Vagina (tissue), 2 donors: ENCODE data around the gene PHF21B. TPM values are rescaled to one million over a fixed set of nuclear protein-coding genes. Genes with fewer than 3 reads are reported as not detected.

Source experiments
- DNase-seq, 2 donors: peaks; one replicate each; pipeline ENCODE4 v3.0.0-alpha.2; 2017; ENCODE audit errors: extremely low spot score in 2 of 2
- H3K27ac ChIP-seq: fragments of 200-600 bp; sonication (generic); one replicate; pipeline ENCODE4 v1.5.1; 2019
- H3K27me3 ChIP-seq: fragments of 200-600 bp; sonication (generic); one replicate; pipeline ENCODE4 v1.5.1; 2019
- H3K36me3 ChIP-seq, 2 donors: fragments of 200-600 bp; sonication (generic); one replicate each; pipeline ENCODE4 v1.5.1; 2017 to 2019
- H3K4me1 ChIP-seq: fragments of 200-600 bp; sonication (generic); one replicate; pipeline ENCODE4 v1.5.1; 2019
- H3K4me3 ChIP-seq, 2 donors: fragments of 200-600 bp; sonication (generic); 1 replicate in 1 of 2; 2 replicates in 1 of 2; pipeline ENCODE4 v1.5.1; 2016 to 2019
- H3K9me3 ChIP-seq: fragments of 200-600 bp; sonication (generic); one replicate; pipeline ENCODE4 v1.5.1; 2019
- CTCF ChIP-seq, 3 experiments: fragments of 450-650 bp in 2 of 3; fragments of 200-600 bp in 1 of 3; sonication (generic) in 1 of 3; IDR thresholded peaks; one replicate each; pipeline ENCODE4 v1.5.1; 2017 to 2019; ENCODE audit warnings: antibody characterized with exemption in 3 of 3, mild to moderate bottlenecking in 2 of 3, moderate library complexity in 2 of 3
- POLR2A ChIP-seq, 2 donors: fragments of 450-650 bp; IDR thresholded peaks; one replicate each; pipeline ENCODE4 v1.6.1; 2017; ENCODE audit warnings: antibody characterized with exemption in 2 of 2, mild to moderate bottlenecking in 2 of 2, moderate library complexity in 2 of 2
- POLR2AphosphoS5 ChIP-seq, 2 donors: sonication (generic); formaldehyde crosslinking; IDR thresholded peaks; one replicate each; pipeline ENCODE4 v1.9.0; 2017; ENCODE audit warnings: antibody characterized with exemption in 2 of 2, mild to moderate bottlenecking in 2 of 2, low read depth in 1 of 2; ENCODE audit not compliant: insufficient read depth in 1 of 2
- intact Hi-C: fragments of 100-400 bp; cut with DNase I; formaldehyde crosslinking; loops from one replicate; pipeline ENCODE4 v1.15.1; 2023
- total RNA-seq: library from RNA; depleted of rRNA; stranded (reverse); fragments of >200 nt; gene quantifications from one replicate; pipeline ENCODE4 v1.2.3, GENCODE V29; 2016

The PHF21B gene
- total RNA-seq, 1 donor from 2014 or later: 2.2 TPM

GRCh38 chr22:44941207-44941606, 68.6 kb downstream of the PHF21B start:
- no peak for DNase-seq
- Histone ChIP-seq H3K9me3 (no peaks in the 10 kb centered on the region), H3K27me3 (no peaks in the 10 kb centered on the region), H3K4me1 (peaks cover 14% of the 10 kb centered on the region), H3K27ac (no peak overlapping the region), H3K4me3 (no peak overlapping the region), H3K36me3 (no peaks in the 10 kb centered on the region)
- TF ChIP-seq POLR2AphosphoS5 (IDR thresholded peaks at IDR 0.05; ENCODE audit: insufficient read depth in 1 of 2, low read depth in 1 of 2): no peak
- TF ChIP-seq POLR2A (IDR thresholded peaks at IDR 0.05): no peak
- no peak for TF ChIP-seq CTCF (IDR thresholded peaks at IDR 0.05)
- intact Hi-C loops: no loop called here

- Histone ChIP-seq H3K27me3 (no peaks in the 10 kb centered on the region), H3K4me1 (peaks cover 20% of the 10 kb centered on the region), H3K36me3 (no peaks in the 10 kb centered on the region), H3K4me3 (no peak overlapping the region), H3K9me3 (no peaks in the 10 kb centered on the region), H3K27ac (no peak overlapping the region)
- DNase-seq: no peak
- intact Hi-C loops: no loop called here
- no peak for TF ChIP-seq CTCF (IDR thresholded peaks at IDR 0.05)
- no peak for TF ChIP-seq POLR2A (IDR thresholded peaks at IDR 0.05)
- TF ChIP-seq POLR2AphosphoS5 (IDR thresholded peaks at IDR 0.05; ENCODE audit: insufficient read depth in 1 of 2, low read depth in 1 of 2): no peak
Observed at GRCh38 chr22:44940130-44940529, 69.7 kb downstream of the PHF21B start.

GRCh38 chr22:44939451-44939850, 70.4 kb downstream of the PHF21B start:
- no peak overlapping the region for H3K4me3 ChIP-seq
- H3K36me3 ChIP-seq: no peaks in the 10 kb centered on the region
- no peaks in the 10 kb centered on the region for H3K27me3 ChIP-seq
- intact Hi-C loops: no loop called here
- H3K4me1 ChIP-seq: peaks cover 20% of the 10 kb centered on the region
- no peaks in the 10 kb centered on the region for H3K9me3 ChIP-seq
- no peak for DNase-seq
- TF ChIP-seq POLR2A (IDR thresholded peaks at IDR 0.05) (no peak), CTCF (IDR thresholded peaks at IDR 0.05) (no peak), POLR2AphosphoS5 (IDR thresholded peaks at IDR 0.05; ENCODE audit: insufficient read depth in 1 of 2, low read depth in 1 of 2) (no peak)
- H3K27ac ChIP-seq: no peak overlapping the region

- H3K27me3 ChIP-seq: no peaks in the 10 kb centered on the region
- DNase-seq: no peak
Observed at GRCh38 chr22:44938886-44939285, 70.9 kb downstream of the PHF21B start.

GRCh38 chr22:44937216-44937615, 72.6 kb downstream of the PHF21B start:
- Histone ChIP-seq H3K27ac (no peak overlapping the region), H3K36me3 (no peaks in the 10 kb centered on the region), H3K27me3 (no peaks in the 10 kb centered on the region), H3K4me1 (peaks cover 14% of the 10 kb centered on the region), H3K9me3 (no peaks in the 10 kb centered on the region), H3K4me3 (no peak overlapping the region)
- TF ChIP-seq POLR2AphosphoS5 (IDR thresholded peaks at IDR 0.05; ENCODE audit: insufficient read depth in 1 of 2, low read depth in 1 of 2): no peak
- no peak for TF ChIP-seq CTCF (IDR thresholded peaks at IDR 0.05)
- no peak for TF ChIP-seq POLR2A (IDR thresholded peaks at IDR 0.05)
- intact Hi-C loops: no loop called here
- DNase-seq: no peak

More at GRCh38 chr22:44938886-44939285, 70.9 kb downstream of the PHF21B start:
- H3K27ac ChIP-seq: no peak overlapping the region
- intact Hi-C loops: no loop called here
- H3K36me3 ChIP-seq: no peaks in the 10 kb centered on the region
- H3K4me3 ChIP-seq: no peak overlapping the region
- TF ChIP-seq CTCF (IDR thresholded peaks at IDR 0.05) (no peak), POLR2AphosphoS5 (IDR thresholded peaks at IDR 0.05; ENCODE audit: insufficient read depth in 1 of 2, low read depth in 1 of 2) (no peak), POLR2A (IDR thresholded peaks at IDR 0.05) (no peak)
- no peaks in the 10 kb centered on the region for H3K9me3 ChIP-seq
- H3K4me1 ChIP-seq: peaks cover 20% of the 10 kb centered on the region
